Measurements from ENCODE around the gene NAB2.

DNA sequence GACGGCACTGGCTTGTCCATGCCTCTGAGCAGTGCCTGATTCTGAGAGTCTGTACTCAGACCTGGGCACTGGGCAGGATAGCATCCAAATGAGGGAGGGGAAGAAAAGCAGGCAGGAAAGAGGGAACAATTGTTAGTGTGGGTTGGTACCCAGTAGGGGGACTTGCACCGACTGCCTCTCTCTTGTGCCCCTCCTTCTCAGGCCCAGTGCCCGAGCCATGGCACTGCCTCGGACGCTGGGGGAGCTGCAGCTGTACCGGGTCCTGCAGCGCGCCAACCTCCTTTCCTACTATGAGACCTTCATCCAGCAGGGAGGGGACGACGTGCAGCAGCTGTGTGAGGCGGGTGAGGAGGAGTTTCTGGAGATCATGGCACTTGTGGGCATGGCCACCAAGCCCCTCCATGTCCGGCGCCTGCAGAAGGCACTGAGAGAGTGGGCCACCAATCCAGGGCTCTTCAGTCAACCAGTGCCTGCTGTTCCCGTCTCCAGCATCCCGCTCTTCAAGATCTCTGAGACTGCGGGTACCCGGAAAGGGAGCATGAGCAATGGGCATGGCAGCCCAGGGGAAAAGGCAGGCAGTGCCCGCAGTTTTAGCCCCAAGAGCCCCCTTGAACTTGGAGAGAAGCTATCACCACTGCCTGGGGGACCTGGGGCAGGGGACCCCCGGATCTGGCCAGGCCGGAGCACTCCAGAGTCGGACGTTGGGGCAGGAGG is 2.2 kb downstream of the NAB2 start:
- no peak for TF ChIP-seq TCF4 (CRISPR knock-in tag; IDR thresholded peaks at IDR 0.05; ENCODE audit: borderline replicate concordance)
- TF ChIP-seq CSDC2 (CRISPR knock-in tag; IDR thresholded peaks at IDR 0.05), result no peak

All from SK-N-SH treated with all-trans-retinoic acid at 6 μM for 48 hours (cell line).